ENCODE data around the gene DDX54. TPM values are rescaled to one million over a fixed set of nuclear protein-coding genes. Genes with fewer than 3 reads are reported as not detected.
"Not testable (repeated sequence)": the region's sequence is repeated elsewhere in the genome, so short reads cannot be mapped to it uniquely, and the experiment has no call there.

Gene DDX54
- total RNA-seq, 1 experiment from 2014 or later = 58.7 TPM

- peak; percentile 100 for DNase-seq (ENCODE audit: low read depth)
Observed at GRCh38 chr12:113221181-113221996, 36.1 kb upstream of the DDX54 start, which contains the start of gene TPCN1. Gene TPCN1, plus strand, starts transcription at chr12:113221464. Its CDS starts 5,389 bp downstream, at chr12:113226853.

- no peak for DNase-seq (ENCODE audit: low read depth)
Observed at GRCh38 chr12:113220593-113221180, 35.4 kb upstream of the DDX54 start.

- no peak for DNase-seq (ENCODE audit: low read depth)
Observed at GRCh38 chr12:113216027-113216426, 30.7 kb upstream of the DDX54 start.

- DNase-seq (ENCODE audit: low read depth) = peak; percentile 97
Observed at GRCh38 chr12:113214895-113215400, 29.7 kb upstream of the DDX54 start.

GRCh38 chr12:113211160-113211559 is 25.9 kb upstream of the DDX54 start:
- no peak for DNase-seq (ENCODE audit: low read depth)

- no peak for DNase-seq (ENCODE audit: low read depth)
Observed at GRCh38 chr12:113208041-113208934, 23.0 kb upstream of the DDX54 start.

GRCh38 chr12:113207613-113208040 is 22.3 kb upstream of the DDX54 start:
- no peak for DNase-seq (ENCODE audit: low read depth)

GRCh38 chr12:113206802-113207201 is 21.5 kb upstream of the DDX54 start:
- not testable (repeated sequence) for DNase-seq (ENCODE audit: low read depth)

GRCh38 chr12:113204804-113205203 is 19.5 kb upstream of the DDX54 start:
- no peak for DNase-seq (ENCODE audit: low read depth)

GRCh38 chr12:113203852-113204760 is 18.8 kb upstream of the DDX54 start:
- DNase-seq (ENCODE audit: low read depth) = no peak

- DNase-seq (ENCODE audit: low read depth) = no peak
Observed at GRCh38 chr12:113202300-113203075, 17.2 kb upstream of the DDX54 start.

GRCh38 chr12:113201187-113202177 is 16.2 kb upstream of the DDX54 start:
- no peak for DNase-seq (ENCODE audit: low read depth)

GRCh38 chr12:113200021-113200797 is 14.9 kb upstream of the DDX54 start:
- no peak for DNase-seq (ENCODE audit: low read depth)

GRCh38 chr12:113198296-113198695 is 13.0 kb upstream of the DDX54 start:
- DNase-seq (ENCODE audit: low read depth) = no peak

- no peak for DNase-seq (ENCODE audit: low read depth)
Observed at GRCh38 chr12:113197518-113198077, 12.3 kb upstream of the DDX54 start.

- peak; percentile 81 for DNase-seq (ENCODE audit: low read depth)
Observed at GRCh38 chr12:113196990-113197389, 11.7 kb upstream of the DDX54 start.

- DNase-seq (ENCODE audit: low read depth) = no peak
Observed at GRCh38 chr12:113196582-113196981, 11.3 kb upstream of the DDX54 start.

All from LHCN-M2 (cell line).